ENCODE data around the gene PANK2.
A peak's percentile ranks its signal among the peaks of the same experiment; 100 is the strongest.

Gene PANK2

GRCh38 chr20:3924304-3925112 is 35.3 kb downstream of the PANK2 start:
- H3K36me3 ChIP-seq (ENCODE audit: control insufficient read depth in 2 of 2, insufficient read depth in 2 of 2, low read length in 2 of 2), result peaks cover 17 to 39% of the 10 kb centered on the region in 2 donors
- no peaks in the 10 kb centered on the region for H3K4me1 ChIP-seq (ENCODE audit: control insufficient read depth in 2 of 2, insufficient read depth in 2 of 2, low read length in 2 of 2)
- H3K9ac ChIP-seq (ENCODE audit: low read depth in 1 of 2, low read length in 2 of 2), result no peak overlapping the region
- no peak overlapping the region for H3K27ac ChIP-seq (ENCODE audit: low read depth in 2 of 2, low read length in 2 of 2)
- no peaks in the 10 kb centered on the region for H3K27me3 ChIP-seq (ENCODE audit: control insufficient read depth in 2 of 2, insufficient read depth in 2 of 2, low read length in 2 of 2)
- H3K9me3 ChIP-seq (ENCODE audit: control insufficient read depth in 2 of 2, low read length in 2 of 2), result no peaks in the 10 kb centered on the region
- no peak overlapping the region for H3K4me3 ChIP-seq (ENCODE audit: low read length in 2 of 2)

- H3K27me3 ChIP-seq (ENCODE audit: control insufficient read depth in 2 of 2, insufficient read depth in 2 of 2, low read length in 2 of 2), result no peaks in the 10 kb centered on the region
- no peaks in the 10 kb centered on the region for H3K9me3 ChIP-seq (ENCODE audit: control insufficient read depth in 2 of 2, low read length in 2 of 2)
- peaks cover 15 to 38% of the 10 kb centered on the region in 2 donors for H3K36me3 ChIP-seq (ENCODE audit: control insufficient read depth in 2 of 2, insufficient read depth in 2 of 2, low read length in 2 of 2)
- H3K4me1 ChIP-seq (ENCODE audit: control insufficient read depth in 2 of 2, insufficient read depth in 2 of 2, low read length in 2 of 2), result no peaks in the 10 kb centered on the region
- no peak overlapping the region for H3K9ac ChIP-seq (ENCODE audit: low read depth in 1 of 2, low read length in 2 of 2)
- H3K27ac ChIP-seq (ENCODE audit: low read depth in 2 of 2, low read length in 2 of 2), result no peak overlapping the region
- H3K4me3 ChIP-seq (ENCODE audit: low read length in 2 of 2), result no peak overlapping the region
Observed at GRCh38 chr20:3925113-3925695, 36.0 kb downstream of the PANK2 start.

GRCh38 chr20:3925899-3926638 is 36.9 kb downstream of the PANK2 start:
- Histone ChIP-seq H3K36me3 (ENCODE audit: control insufficient read depth in 2 of 2, insufficient read depth in 2 of 2, low read length in 2 of 2) (peaks cover 15 to 36% of the 10 kb centered on the region in 2 donors), H3K4me3 (ENCODE audit: low read length in 2 of 2) (no peak overlapping the region), H3K27me3 (ENCODE audit: control insufficient read depth in 2 of 2, insufficient read depth in 2 of 2, low read length in 2 of 2) (no peaks in the 10 kb centered on the region), H3K27ac (ENCODE audit: low read depth in 2 of 2, low read length in 2 of 2) (no peak overlapping the region), H3K9ac (ENCODE audit: low read depth in 1 of 2, low read length in 2 of 2) (no peak overlapping the region), H3K4me1 (ENCODE audit: control insufficient read depth in 2 of 2, insufficient read depth in 2 of 2, low read length in 2 of 2) (no peaks in the 10 kb centered on the region), H3K9me3 (ENCODE audit: control insufficient read depth in 2 of 2, low read length in 2 of 2) (no peaks in the 10 kb centered on the region)

- H3K27ac ChIP-seq (ENCODE audit: low read depth in 2 of 2, low read length in 2 of 2), result no peak overlapping the region
- no peaks in the 10 kb centered on the region for H3K27me3 ChIP-seq (ENCODE audit: control insufficient read depth in 2 of 2, insufficient read depth in 2 of 2, low read length in 2 of 2)
- no peak overlapping the region for H3K9ac ChIP-seq (ENCODE audit: low read depth in 1 of 2, low read length in 2 of 2)
- peaks cover 9 to 27% of the 10 kb centered on the region in 2 donors for H3K36me3 ChIP-seq (ENCODE audit: control insufficient read depth in 2 of 2, insufficient read depth in 2 of 2, low read length in 2 of 2)
- no peaks in the 10 kb centered on the region for H3K4me1 ChIP-seq (ENCODE audit: control insufficient read depth in 2 of 2, insufficient read depth in 2 of 2, low read length in 2 of 2)
- no peak overlapping the region for H3K4me3 ChIP-seq (ENCODE audit: low read length in 2 of 2)
- H3K9me3 ChIP-seq (ENCODE audit: control insufficient read depth in 2 of 2, low read length in 2 of 2), result no peaks in the 10 kb centered on the region
Observed at GRCh38 chr20:3927486-3928291, 38.5 kb downstream of the PANK2 start.

- Histone ChIP-seq H3K36me3 (ENCODE audit: control insufficient read depth in 2 of 2, insufficient read depth in 2 of 2, low read length in 2 of 2) (peaks cover 0 to 10% of the 10 kb centered on the region in 2 donors), H3K27ac (ENCODE audit: low read depth in 2 of 2, low read length in 2 of 2) (no peak overlapping the region), H3K9ac (ENCODE audit: low read depth in 1 of 2, low read length in 2 of 2) (no peak overlapping the region), H3K9me3 (ENCODE audit: control insufficient read depth in 2 of 2, low read length in 2 of 2) (no peaks in the 10 kb centered on the region), H3K4me3 (ENCODE audit: low read length in 2 of 2) (no peak overlapping the region), H3K4me1 (ENCODE audit: control insufficient read depth in 2 of 2, insufficient read depth in 2 of 2, low read length in 2 of 2) (peaks cover 0 to 3% of the 10 kb centered on the region in 2 donors), H3K27me3 (ENCODE audit: control insufficient read depth in 2 of 2, insufficient read depth in 2 of 2, low read length in 2 of 2) (no peaks in the 10 kb centered on the region)
Observed at GRCh38 chr20:3929713-3930060, 40.5 kb downstream of the PANK2 start.

GRCh38 chr20:3930265-3931206 is 41.3 kb downstream of the PANK2 start:
- H3K4me3 ChIP-seq (ENCODE audit: low read length in 2 of 2), result no peak overlapping the region
- no peaks in the 10 kb centered on the region for H3K9me3 ChIP-seq (ENCODE audit: control insufficient read depth in 2 of 2, low read length in 2 of 2)
- peaks cover 3% of the 10 kb centered on the region in 2 donors for H3K4me1 ChIP-seq (ENCODE audit: control insufficient read depth in 2 of 2, insufficient read depth in 2 of 2, low read length in 2 of 2)
- H3K27me3 ChIP-seq (ENCODE audit: control insufficient read depth in 2 of 2, insufficient read depth in 2 of 2, low read length in 2 of 2), result no peaks in the 10 kb centered on the region
- no peak overlapping the region for H3K27ac ChIP-seq (ENCODE audit: low read depth in 2 of 2, low read length in 2 of 2)
- peaks cover 0 to 5% of the 10 kb centered on the region in 2 donors for H3K36me3 ChIP-seq (ENCODE audit: control insufficient read depth in 2 of 2, insufficient read depth in 2 of 2, low read length in 2 of 2)
- H3K9ac ChIP-seq (ENCODE audit: low read depth in 1 of 2, low read length in 2 of 2), result no peak overlapping the region

GRCh38 chr20:3931664-3932063 is 42.5 kb downstream of the PANK2 start:
- Histone ChIP-seq H3K9me3 (ENCODE audit: control insufficient read depth in 2 of 2, low read length in 2 of 2) (no peaks in the 10 kb centered on the region), H3K4me3 (ENCODE audit: low read length in 2 of 2) (no peak overlapping the region), H3K36me3 (ENCODE audit: control insufficient read depth in 2 of 2, insufficient read depth in 2 of 2, low read length in 2 of 2) (no peaks in the 10 kb centered on the region), H3K27ac (ENCODE audit: low read depth in 2 of 2, low read length in 2 of 2) (no peak overlapping the region), H3K27me3 (ENCODE audit: control insufficient read depth in 2 of 2, insufficient read depth in 2 of 2, low read length in 2 of 2) (no peaks in the 10 kb centered on the region), H3K4me1 (ENCODE audit: control insufficient read depth in 2 of 2, insufficient read depth in 2 of 2, low read length in 2 of 2) (peaks cover 3% of the 10 kb centered on the region in 2 donors), H3K9ac (ENCODE audit: low read depth in 1 of 2, low read length in 2 of 2) (no peak overlapping the region)

GRCh38 chr20:3932277-3932676 is 43.1 kb downstream of the PANK2 start:
- H3K9me3 ChIP-seq (ENCODE audit: control insufficient read depth in 2 of 2, low read length in 2 of 2), result no peaks in the 10 kb centered on the region
- peaks cover 3% of the 10 kb centered on the region in 2 donors for H3K4me1 ChIP-seq (ENCODE audit: control insufficient read depth in 2 of 2, insufficient read depth in 2 of 2, low read length in 2 of 2)
- peak overlapping the region; percentile 38 to 66 for H3K4me3 ChIP-seq (ENCODE audit: low read length in 2 of 2)
- H3K27me3 ChIP-seq (ENCODE audit: control insufficient read depth in 2 of 2, insufficient read depth in 2 of 2, low read length in 2 of 2), result no peaks in the 10 kb centered on the region
- no peak overlapping the region for H3K9ac ChIP-seq (ENCODE audit: low read depth in 1 of 2, low read length in 2 of 2)
- H3K36me3 ChIP-seq (ENCODE audit: control insufficient read depth in 2 of 2, insufficient read depth in 2 of 2, low read length in 2 of 2), result no peaks in the 10 kb centered on the region
- H3K27ac ChIP-seq (ENCODE audit: low read depth in 2 of 2, low read length in 2 of 2), result peak overlapping the region in 1 of 2 donors; percentile 38

GRCh38 chr20:3932681-3933080 is 43.5 kb downstream of the PANK2 start:
- peak overlapping the region in 1 of 2 donors; percentile 38 for H3K27ac ChIP-seq (ENCODE audit: low read depth in 2 of 2, low read length in 2 of 2)
- no peaks in the 10 kb centered on the region for H3K9me3 ChIP-seq (ENCODE audit: control insufficient read depth in 2 of 2, low read length in 2 of 2)
- peak overlapping the region; percentile 38 to 66 for H3K4me3 ChIP-seq (ENCODE audit: low read length in 2 of 2)
- no peaks in the 10 kb centered on the region for H3K27me3 ChIP-seq (ENCODE audit: control insufficient read depth in 2 of 2, insufficient read depth in 2 of 2, low read length in 2 of 2)
- H3K9ac ChIP-seq (ENCODE audit: low read depth in 1 of 2, low read length in 2 of 2), result no peak overlapping the region
- peaks cover 3% of the 10 kb centered on the region in 2 donors for H3K4me1 ChIP-seq (ENCODE audit: control insufficient read depth in 2 of 2, insufficient read depth in 2 of 2, low read length in 2 of 2)
- H3K36me3 ChIP-seq (ENCODE audit: control insufficient read depth in 2 of 2, insufficient read depth in 2 of 2, low read length in 2 of 2), result no peaks in the 10 kb centered on the region
